ENCODE results near the gene PTRH1. TPM values are rescaled to one million over a fixed set of nuclear protein-coding genes. Genes with fewer than 3 reads are reported as not detected.

The PTRH1 gene
- total and polyA plus RNA-seq, 10 of the 15 experiments (the other 5 are each of a cell fraction or from before 2014, with no cell fraction given): 0.69 to 38.4 (median 10.2) TPM

DNA sequence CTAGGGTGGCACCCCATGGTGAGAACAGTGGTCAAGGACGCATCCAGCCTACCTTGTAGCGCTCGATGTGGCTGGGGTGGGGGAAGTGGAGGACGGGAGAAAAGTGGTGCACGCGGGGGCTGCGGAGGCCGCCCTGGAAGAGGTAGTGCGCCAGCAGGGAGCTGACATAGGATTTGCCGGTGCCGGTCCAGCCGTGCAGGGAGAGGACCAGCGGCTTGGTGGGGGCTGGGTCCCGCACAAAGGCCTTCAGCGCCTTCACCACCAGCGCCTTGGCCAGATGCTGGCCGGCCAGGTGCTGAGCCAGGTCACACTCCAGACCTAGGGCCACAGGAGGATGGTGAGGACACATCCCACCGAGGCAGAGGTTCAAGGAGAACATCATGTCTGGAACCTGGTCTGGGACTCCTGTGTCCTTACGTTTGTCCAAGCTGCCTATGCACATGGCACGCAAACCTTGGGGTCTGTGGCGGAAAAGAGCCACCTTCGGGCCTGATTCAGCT, 18.8 kb upstream of the PTRH1 start (continued):
- TF ChIP-seq, protein P1, sequence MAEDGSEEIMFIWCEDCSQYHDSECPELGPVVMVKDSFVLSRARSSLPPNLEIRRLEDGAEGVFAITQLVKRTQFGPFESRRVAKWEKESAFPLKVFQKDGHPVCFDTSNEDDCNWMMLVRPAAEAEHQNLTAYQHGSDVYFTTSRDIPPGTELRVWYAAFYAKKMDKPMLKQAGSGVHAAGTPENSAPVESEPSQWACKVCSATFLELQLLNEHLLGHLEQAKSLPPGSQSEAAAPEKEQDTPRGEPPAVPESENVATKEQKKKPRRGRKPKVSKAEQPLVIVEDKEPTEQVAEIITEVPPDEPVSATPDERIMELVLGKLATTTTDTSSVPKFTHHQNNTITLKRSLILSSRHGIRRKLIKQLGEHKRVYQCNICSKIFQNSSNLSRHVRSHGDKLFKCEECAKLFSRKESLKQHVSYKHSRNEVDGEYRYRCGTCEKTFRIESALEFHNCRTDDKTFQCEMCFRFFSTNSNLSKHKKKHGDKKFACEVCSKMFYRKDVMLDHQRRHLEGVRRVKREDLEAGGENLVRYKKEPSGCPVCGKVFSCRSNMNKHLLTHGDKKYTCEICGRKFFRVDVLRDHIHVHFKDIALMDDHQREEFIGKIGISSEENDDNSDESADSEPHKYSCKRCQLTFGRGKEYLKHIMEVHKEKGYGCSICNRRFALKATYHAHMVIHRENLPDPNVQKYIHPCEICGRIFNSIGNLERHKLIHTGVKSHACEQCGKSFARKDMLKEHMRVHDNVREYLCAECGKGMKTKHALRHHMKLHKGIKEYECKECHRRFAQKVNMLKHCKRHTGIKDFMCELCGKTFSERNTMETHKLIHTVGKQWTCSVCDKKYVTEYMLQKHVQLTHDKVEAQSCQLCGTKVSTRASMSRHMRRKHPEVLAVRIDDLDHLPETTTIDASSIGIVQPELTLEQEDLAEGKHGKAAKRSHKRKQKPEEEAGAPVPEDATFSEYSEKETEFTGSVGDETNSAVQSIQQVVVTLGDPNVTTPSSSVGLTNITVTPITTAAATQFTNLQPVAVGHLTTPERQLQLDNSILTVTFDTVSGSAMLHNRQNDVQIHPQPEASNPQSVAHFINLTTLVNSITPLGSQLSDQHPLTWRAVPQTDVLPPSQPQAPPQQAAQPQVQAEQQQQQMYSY (CRISPR knock-in tag; IDR thresholded peaks at IDR 0.05): no peak
- TF ChIP-seq CHD4 (IDR thresholded peaks at IDR 0.05): no peak
- TF ChIP-seq, protein P2, sequence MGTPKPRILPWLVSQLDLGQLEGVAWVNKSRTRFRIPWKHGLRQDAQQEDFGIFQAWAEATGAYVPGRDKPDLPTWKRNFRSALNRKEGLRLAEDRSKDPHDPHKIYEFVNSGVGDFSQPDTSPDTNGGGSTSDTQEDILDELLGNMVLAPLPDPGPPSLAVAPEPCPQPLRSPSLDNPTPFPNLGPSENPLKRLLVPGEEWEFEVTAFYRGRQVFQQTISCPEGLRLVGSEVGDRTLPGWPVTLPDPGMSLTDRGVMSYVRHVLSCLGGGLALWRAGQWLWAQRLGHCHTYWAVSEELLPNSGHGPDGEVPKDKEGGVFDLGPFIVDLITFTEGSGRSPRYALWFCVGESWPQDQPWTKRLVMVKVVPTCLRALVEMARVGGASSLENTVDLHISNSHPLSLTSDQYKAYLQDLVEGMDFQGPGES (IDR thresholded peaks at IDR 0.05): no peak
- TF ChIP-seq POU2F2 (IDR thresholded peaks at IDR 0.05; ENCODE audit: borderline replicate concordance, low read depth, low read length): no peak; the same call in 2 of the 3 replicates
- no peak for TF ChIP-seq EED (IDR thresholded peaks at IDR 0.05; ENCODE audit: low read depth)
- TF ChIP-seq, protein P3, sequence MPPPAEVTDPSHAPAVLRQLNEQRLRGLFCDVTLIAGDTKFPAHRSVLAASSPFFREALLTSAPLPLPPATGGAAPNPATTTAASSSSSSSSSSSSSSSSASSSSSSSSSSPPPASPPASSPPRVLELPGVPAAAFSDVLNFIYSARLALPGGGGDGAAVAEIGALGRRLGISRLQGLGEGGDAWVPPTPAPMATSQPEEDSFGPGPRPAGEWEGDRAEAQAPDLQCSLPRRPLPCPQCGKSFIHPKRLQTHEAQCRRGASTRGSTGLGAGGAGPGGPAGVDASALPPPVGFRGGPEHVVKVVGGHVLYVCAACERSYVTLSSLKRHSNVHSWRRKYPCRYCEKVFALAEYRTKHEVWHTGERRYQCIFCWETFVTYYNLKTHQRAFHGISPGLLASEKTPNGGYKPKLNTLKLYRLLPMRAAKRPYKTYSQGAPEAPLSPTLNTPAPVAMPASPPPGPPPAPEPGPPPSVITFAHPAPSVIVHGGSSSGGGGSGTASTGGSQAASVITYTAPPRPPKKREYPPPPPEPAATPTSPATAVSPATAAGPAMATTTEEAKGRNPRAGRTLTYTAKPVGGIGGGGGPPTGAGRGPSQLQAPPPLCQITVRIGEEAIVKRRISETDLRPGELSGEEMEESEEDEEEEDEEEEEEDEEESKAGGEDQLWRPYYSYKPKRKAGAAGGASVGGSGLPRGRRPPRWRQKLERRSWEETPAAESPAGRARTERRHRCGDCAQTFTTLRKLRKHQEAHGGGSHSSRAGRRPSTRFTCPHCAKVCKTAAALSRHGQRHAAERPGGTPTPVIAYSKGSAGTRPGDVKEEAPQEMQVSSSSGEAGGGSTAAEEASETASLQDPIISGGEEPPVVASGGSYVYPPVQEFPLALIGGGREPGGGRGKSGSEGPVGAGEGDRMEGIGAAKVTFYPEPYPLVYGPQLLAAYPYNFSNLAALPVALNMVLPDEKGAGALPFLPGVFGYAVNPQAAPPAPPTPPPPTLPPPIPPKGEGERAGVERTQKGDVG (CRISPR knock-in tag; IDR thresholded peaks at IDR 0.05): no peak
- TF ChIP-seq SMARCA5 (IDR thresholded peaks at IDR 0.05): peak; percentile 73; the same call in 1 of the 2 replicates
- TF ChIP-seq MEF2A (IDR thresholded peaks at IDR 0.05; ENCODE audit: insufficient read depth, low read depth, low read length): no peak
- TF ChIP-seq SMC3 (IDR thresholded peaks at IDR 0.05; ENCODE audit: borderline replicate concordance, low read length): no peak
- no peak for TF ChIP-seq POLR2AphosphoS2 (IDR thresholded peaks at IDR 0.05; ENCODE audit: low read depth, low read length)
- TF ChIP-seq JUNB (IDR thresholded peaks at IDR 0.05): no peak
- 0 out of 2 replicates have a peak, but pooled peaks have one; percentile 39 for TF ChIP-seq NBN (IDR thresholded peaks at IDR 0.05)
- peak; percentile 40 for TF ChIP-seq MYC (IDR thresholded peaks at IDR 0.05; ENCODE audit: insufficient read depth, insufficient read length, insufficient replicate concordance, low read length, severe bottlenecking)
- 0 out of 2 replicates have a peak, but pooled peaks have one; percentile 5 for TF ChIP-seq TCF12 (IDR thresholded peaks at IDR 0.05; ENCODE audit: low read depth, low read length)
- TF ChIP-seq, protein P4, sequence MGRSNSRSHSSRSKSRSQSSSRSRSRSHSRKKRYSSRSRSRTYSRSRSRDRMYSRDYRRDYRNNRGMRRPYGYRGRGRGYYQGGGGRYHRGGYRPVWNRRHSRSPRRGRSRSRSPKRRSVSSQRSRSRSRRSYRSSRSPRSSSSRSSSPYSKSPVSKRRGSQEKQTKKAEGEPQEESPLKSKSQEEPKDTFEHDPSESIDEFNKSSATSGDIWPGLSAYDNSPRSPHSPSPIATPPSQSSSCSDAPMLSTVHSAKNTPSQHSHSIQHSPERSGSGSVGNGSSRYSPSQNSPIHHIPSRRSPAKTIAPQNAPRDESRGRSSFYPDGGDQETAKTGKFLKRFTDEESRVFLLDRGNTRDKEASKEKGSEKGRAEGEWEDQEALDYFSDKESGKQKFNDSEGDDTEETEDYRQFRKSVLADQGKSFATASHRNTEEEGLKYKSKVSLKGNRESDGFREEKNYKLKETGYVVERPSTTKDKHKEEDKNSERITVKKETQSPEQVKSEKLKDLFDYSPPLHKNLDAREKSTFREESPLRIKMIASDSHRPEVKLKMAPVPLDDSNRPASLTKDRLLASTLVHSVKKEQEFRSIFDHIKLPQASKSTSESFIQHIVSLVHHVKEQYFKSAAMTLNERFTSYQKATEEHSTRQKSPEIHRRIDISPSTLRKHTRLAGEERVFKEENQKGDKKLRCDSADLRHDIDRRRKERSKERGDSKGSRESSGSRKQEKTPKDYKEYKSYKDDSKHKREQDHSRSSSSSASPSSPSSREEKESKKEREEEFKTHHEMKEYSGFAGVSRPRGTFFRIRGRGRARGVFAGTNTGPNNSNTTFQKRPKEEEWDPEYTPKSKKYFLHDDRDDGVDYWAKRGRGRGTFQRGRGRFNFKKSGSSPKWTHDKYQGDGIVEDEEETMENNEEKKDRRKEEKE (IDR thresholded peaks at IDR 0.05): no peak
- TF ChIP-seq SRF (IDR thresholded peaks at IDR 0.05; ENCODE audit: low read depth in 2 of 2, low read length in 2 of 2): 0 out of 4 replicates have a peak, but pooled peaks of 1 of the 2 experiments have one; percentile 31

Data from GM12878 (cell line).